PC-3 (cell line): ENCODE data around the gene GATA2. TPM values are rescaled to one million over a fixed set of nuclear protein-coding genes. Genes with fewer than 3 reads are reported as not detected.

Experiments used
- ATAC-seq: fragments of 200-7000 bp; cut with Tn5 transposase; 2 replicates; pipeline ENCODE4 v1.9.1; 2020; ENCODE audit warnings: mild to moderate bottlenecking, moderate library complexity
- BruUV-seq: library from RNA; stranded (reverse); fragments of 400-500 nt; replicated peaks from 2 replicates; lab custom pipeline; 2021; lab: Mats Ljungman, UMichigan
- CTCF ChIA-PET: fragments of 300-600 bp; sonication (Branson Sonifier 250); formaldehyde crosslinking; loops from one replicate; lab custom pipeline; 2022; ENCODE audit warnings: antibody characterized with exemption; lab: Charles Lee
- POLR2A ChIA-PET: fragments of 300-600 bp; sonication (Branson Sonifier 250); formaldehyde crosslinking; loops from one replicate; lab custom pipeline; 2022; ENCODE audit warnings: antibody characterized with exemption; ENCODE audit not compliant: unreplicated experiment; lab: Charles Lee
- DNase-seq: peaks from one replicate; pipeline ENCODE4 v3.0.0-alpha.2; 2015
- H2AFZ ChIP-seq: fragments of 300-600 bp; sonication (generic); 2 replicates; pipeline ENCODE4 v1.6.0; 2016; ENCODE audit warnings: antibody characterized with exemption, low read length
- H3F3A ChIP-seq: fragments of 300-600 bp; sonication (generic); one replicate; pipeline ENCODE4 v1.6.0; 2017; ENCODE audit warnings: antibody characterized with exemption, low read length, control low read depth, mild to moderate bottlenecking; ENCODE audit not compliant: unreplicated experiment
- H3K27ac ChIP-seq: fragments of 300-600 bp; sonication (generic); 2 replicates; pipeline ENCODE4 v1.5.1; 2016; ENCODE audit warnings: mild to moderate bottlenecking, low read length
- H3K27me3 ChIP-seq: fragments of 300-600 bp; sonication (generic); 2 replicates; pipeline ENCODE4 v1.6.1; 2016; ENCODE audit warnings: low read length, mixed read lengths
- H3K36me3 ChIP-seq: fragments of 300-600 bp; sonication (generic); 2 replicates; pipeline ENCODE4 v1.6.1; 2016; ENCODE audit warnings: low read depth, mixed run types, low read length, mixed read lengths
- H3K4me1 ChIP-seq: fragments of 300-600 bp; sonication (generic); 2 replicates; pipeline ENCODE4 v1.5.1; 2016; ENCODE audit warnings: low read length; ENCODE audit not compliant: insufficient read depth
- H3K4me2 ChIP-seq: fragments of 300-600 bp; sonication (generic); 2 replicates; pipeline ENCODE4 v1.6.0; 2016; ENCODE audit warnings: low read length
- H3K4me3 ChIP-seq: fragments of 300-600 bp; sonication (generic); 2 replicates; pipeline ENCODE4 v1.5.1; 2016; ENCODE audit warnings: mild to moderate bottlenecking, low read length, mixed read lengths
- H3K79me2 ChIP-seq: fragments of 300-600 bp; sonication (generic); 2 replicates; pipeline ENCODE4 v1.6.1; 2017; ENCODE audit warnings: low read length, mixed read lengths
- H3K9ac ChIP-seq: fragments of 300-600 bp; sonication (generic); 2 replicates; pipeline ENCODE4 v1.6.0; 2016; ENCODE audit warnings: mild to moderate bottlenecking, low read length
- H3K9me2 ChIP-seq: fragments of 300-600 bp; sonication (generic); replicated peaks from 2 replicates; pipeline ENCODE4 v1.6.1; 2016; ENCODE audit warnings: mixed run types, low read length, mixed read lengths
- H3K9me3 ChIP-seq: fragments of 300-600 bp; sonication (generic); 2 replicates; pipeline ENCODE4 v1.6.1; 2016; ENCODE audit warnings: low read length, mixed read lengths
- H4K20me1 ChIP-seq: fragments of 300-600 bp; sonication (generic); 2 replicates; pipeline ENCODE4 v1.6.1; 2016; ENCODE audit warnings: low read length, mixed read lengths
- CTCF ChIP-seq: fragments of 300-600 bp; sonication (generic); conservative IDR thresholded peaks from 2 replicates; pipeline ENCODE4 v1.5.1; 2017; ENCODE audit warnings: antibody characterized with exemption, low read depth, mild to moderate bottlenecking, low read length
- EZH2 ChIP-seq: fragments of 300-600 bp; sonication (generic); IDR thresholded peaks from one replicate; pipeline ENCODE4 v1.6.1; 2017; ENCODE audit warnings: antibody characterized with exemption, mild to moderate bottlenecking, low read length; ENCODE audit not compliant: unreplicated experiment
- EZH2phosphoT487 ChIP-seq: fragments of 300-600 bp; sonication (generic); IDR thresholded peaks from 2 replicates; pipeline ENCODE4 v1.6.1; 2018; ENCODE audit warnings: mild to moderate bottlenecking, antibody characterized with exemption, low read length, borderline replicate concordance
- intact Hi-C: fragments of 100-400 bp; cut with micrococcal nuclease; formaldehyde crosslinking; loops from 2 replicates; pipeline ENCODE4 v1.9.0; 2023
- total RNA-seq: library from RNA; depleted of rRNA; stranded (reverse); fragments of >200 nt; gene quantifications from 2 replicates; pipeline ENCODE4 v1.2.3, GENCODE V29; 2014

Gene GATA2
- total RNA-seq, 1 experiment from 2014 or later: 32.4 TPM

DNA sequence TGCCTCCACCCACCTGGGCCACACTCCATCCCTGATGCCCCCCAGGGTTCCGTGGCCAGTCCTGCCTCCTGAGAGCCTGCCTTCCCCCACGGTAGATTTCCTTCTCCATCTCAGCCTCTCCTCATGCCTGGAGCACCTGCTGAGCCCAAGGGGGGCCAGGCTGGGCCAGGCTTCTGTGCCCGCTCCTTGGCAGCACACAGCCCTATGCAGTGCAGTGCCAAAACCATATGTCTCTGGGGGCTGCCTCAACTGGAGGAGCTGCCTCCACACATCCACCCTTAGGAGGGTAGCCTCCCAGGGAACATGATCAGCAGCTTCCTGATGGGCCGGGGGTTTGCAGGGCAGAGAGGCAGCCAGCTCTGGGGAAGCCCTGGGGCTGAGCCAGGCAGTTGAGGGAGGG lies 24.6 kb upstream of the GATA2 start:
- Histone ChIP-seq H3K9me2 (no peaks in the 10 kb centered on the region), H3K27ac (no peak overlapping the region), H3K79me2 (no peaks in the 10 kb centered on the region), H3K9me3 (no peaks in the 10 kb centered on the region), H3K4me3 (no peak overlapping the region), H4K20me1 (no peaks in the 10 kb centered on the region), H3K36me3 (no peaks in the 10 kb centered on the region), H3K27me3 (no peaks in the 10 kb centered on the region), H3K9ac (no peak overlapping the region), H2AFZ (no peak overlapping the region), H3K4me1 (no peaks in the 10 kb centered on the region), H3K4me2 (no peak overlapping the region), H3F3A (no peaks in the 10 kb centered on the region)
- BruUV-seq: no TSS peak
- CTCF ChIA-PET: no interaction called here
- DNase-seq (no peak), ATAC-seq (no peak)
- no peak for TF ChIP-seq CTCF
- TF ChIP-seq EZH2phosphoT487: no peak
- TF ChIP-seq EZH2: no peak
- POLR2A ChIA-PET: no interaction called here
- intact Hi-C loops: no loop called here

DNA sequence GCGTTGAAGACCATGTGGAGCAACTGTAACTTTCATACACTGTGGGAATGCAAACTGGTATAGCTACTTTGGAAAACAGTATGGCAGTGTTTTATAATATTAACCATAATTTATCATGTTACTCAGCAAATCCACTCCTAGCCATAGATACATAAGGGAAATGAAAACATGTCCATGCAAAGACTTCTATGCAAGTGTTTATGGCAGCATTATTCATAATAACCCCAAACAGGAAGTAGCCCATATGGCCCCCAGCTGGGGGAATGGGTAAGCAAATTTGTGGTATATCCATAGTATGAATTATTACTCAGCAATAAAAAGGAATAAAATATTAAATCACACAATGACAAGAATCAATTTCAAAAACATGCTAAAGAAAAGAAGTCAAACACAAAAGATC lies 23.0 kb upstream of the GATA2 start:
- no peaks in the 10 kb centered on the region for H3K36me3 ChIP-seq
- H3K9me2 ChIP-seq: no peaks in the 10 kb centered on the region
- TF ChIP-seq EZH2phosphoT487 (no peak), CTCF (no peak), EZH2 (no peak)
- H3K4me1 ChIP-seq: no peaks in the 10 kb centered on the region
- no peaks in the 10 kb centered on the region for H3K27me3 ChIP-seq
- DNase-seq (no peak), ATAC-seq (no peak)
- ChIA-PET POLR2A (no interaction called here), CTCF (no interaction called here)
- H3K79me2 ChIP-seq: no peaks in the 10 kb centered on the region
- no peaks in the 10 kb centered on the region for H4K20me1 ChIP-seq
- no peaks in the 10 kb centered on the region for H3K9me3 ChIP-seq
- no peak overlapping the region for H3K9ac ChIP-seq
- H2AFZ ChIP-seq: no peak overlapping the region
- no peaks in the 10 kb centered on the region for H3F3A ChIP-seq
- intact Hi-C loops: no loop called here
- H3K4me2 ChIP-seq: no peak overlapping the region
- no TSS peak for BruUV-seq
- no peak overlapping the region for H3K27ac ChIP-seq
- no peak overlapping the region for H3K4me3 ChIP-seq

DNA sequence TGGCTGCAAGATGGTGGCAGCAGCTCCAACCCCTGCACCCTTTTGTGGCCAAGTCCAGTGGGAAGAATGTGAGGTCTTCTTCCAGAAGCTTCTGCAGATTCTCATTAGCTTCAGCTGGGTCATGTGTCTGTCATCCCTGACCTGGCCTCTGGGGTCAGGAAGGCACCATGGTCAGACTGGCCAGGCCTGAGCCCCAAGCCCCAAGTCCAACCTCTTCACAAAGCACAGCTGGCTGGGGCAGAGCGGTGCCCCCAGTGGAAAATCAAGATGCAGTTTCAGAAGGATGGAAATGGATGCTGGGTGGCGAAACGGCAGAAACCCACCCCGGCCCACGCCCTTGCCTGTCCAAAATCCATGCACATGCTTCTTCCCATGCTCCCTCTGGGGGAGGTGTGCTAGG lies 15.9 kb upstream of the GATA2 start:
- Histone ChIP-seq H3K27me3 (no peaks in the 10 kb centered on the region), H3K9me3 (no peaks in the 10 kb centered on the region), H2AFZ (no peak overlapping the region), H3F3A (no peaks in the 10 kb centered on the region), H3K9me2 (no peaks in the 10 kb centered on the region), H3K9ac (no peak overlapping the region), H3K4me2 (no peak overlapping the region), H3K27ac (no peak overlapping the region), H4K20me1 (no peaks in the 10 kb centered on the region), H3K36me3 (no peaks in the 10 kb centered on the region), H3K4me1 (peaks cover 10% of the 10 kb centered on the region), H3K79me2 (no peaks in the 10 kb centered on the region), H3K4me3 (no peak overlapping the region)
- ATAC-seq: no peak
- ChIA-PET CTCF (no interaction called here), POLR2A (no interaction called here)
- no peak for TF ChIP-seq EZH2phosphoT487
- no TSS peak for BruUV-seq
- DNase-seq: no peak
- intact Hi-C loops: loop anchor here (10.0 kb wide), 1 partner anchor 76 kb away; no protein-coding TSS in a partner anchor
